HepG2 (cell line): ENCODE results near the gene TEX22. TPM values are rescaled to one million over a fixed set of nuclear protein-coding genes. Genes with fewer than 3 reads are reported as not detected.

Experiments
- ATF7-NPFF ChIP-seq: sonication (generic); formaldehyde crosslinking; IDR thresholded peaks from 2 replicates; pipeline ENCODE4 v1.8.1; 2023; ENCODE audit warnings: mild to moderate bottlenecking, low read depth, missing genetic modification reagents, moderate library complexity
- HMG20A ChIP-seq: IDR thresholded peaks from 2 replicates; pipeline ENCODE4 v1.6.1; 2016; ENCODE audit warnings: borderline replicate concordance
- HNRNPLL ChIP-seq: fragments of 200-400 bp; formaldehyde crosslinking; IDR thresholded peaks from 2 replicates; pipeline ENCODE4 v1.6.1; 2017; ENCODE audit warnings: mild to moderate bottlenecking, low read depth, low read length; ENCODE audit not compliant: poor library complexity, severe bottlenecking
- KLF11 ChIP-seq: IDR thresholded peaks from 2 replicates; pipeline ENCODE4 v1.6.1; 2016; ENCODE audit warnings: missing compliant biosample characterization
- MEIS2 ChIP-seq: sonication (generic); formaldehyde crosslinking; IDR thresholded peaks from 2 replicates; pipeline ENCODE4 v1.9.0; 2021; ENCODE audit warnings: mild to moderate bottlenecking, missing genetic modification reagents
- MTA3 ChIP-seq: sonication (generic); formaldehyde crosslinking; IDR thresholded peaks from 2 replicates; pipeline ENCODE4 v1.4.0; 2020; ENCODE audit warnings: missing genetic modification reagents
- MXD4 ChIP-seq: IDR thresholded peaks from 2 replicates; pipeline ENCODE4 v1.6.1; 2016; ENCODE audit warnings: mild to moderate bottlenecking, missing biosample characterization, missing genetic modification reagents
- NCOR1 ChIP-seq: fragments of 200-600 bp; sonication (generic); IDR thresholded peaks from 2 replicates; pipeline ENCODE4 v1.7.0; 2017; ENCODE audit warnings: antibody characterized with exemption, low read length, borderline replicate concordance
- NFE2L1 ChIP-seq: sonication (generic); formaldehyde crosslinking; IDR thresholded peaks from 2 replicates; pipeline ENCODE4 v1.4.0; 2020; ENCODE audit warnings: missing genetic modification reagents, mild to moderate bottlenecking, borderline replicate concordance
- POGZ ChIP-seq: sonication (generic); formaldehyde crosslinking; IDR thresholded peaks from 2 replicates; pipeline ENCODE4 v1.4.0; 2020; ENCODE audit warnings: mild to moderate bottlenecking, missing genetic modification reagents
- SP140L ChIP-seq: sonication (generic); formaldehyde crosslinking; IDR thresholded peaks from 2 replicates; pipeline ENCODE4 v1.4.0; 2020; ENCODE audit warnings: missing genetic modification reagents, borderline replicate concordance
- XRCC5 ChIP-seq: fragments of 200-400 bp; formaldehyde crosslinking; optimal IDR thresholded peaks from 2 replicates; pipeline ENCODE3; 2017; ENCODE audit warnings: mild to moderate bottlenecking, low read length
- ZBTB7B ChIP-seq: sonication (generic); formaldehyde crosslinking; IDR thresholded peaks from 2 replicates; pipeline ENCODE4 v1.4.0; 2020; ENCODE audit warnings: missing genetic modification reagents
- ZFP36L1 ChIP-seq: sonication (generic); formaldehyde crosslinking; IDR thresholded peaks from 2 replicates; pipeline ENCODE4 v1.8.0; 2022; ENCODE audit warnings: mild to moderate bottlenecking, missing genetic modification reagents, moderate library complexity
- ZNF530 ChIP-seq: sonication (generic); formaldehyde crosslinking; IDR thresholded peaks from 2 replicates; pipeline ENCODE4 v1.5.0; 2020; ENCODE audit warnings: low read depth, mild to moderate bottlenecking, missing genetic modification reagents
- ZNF839 ChIP-seq: sonication (generic); formaldehyde crosslinking; IDR thresholded peaks from 2 replicates; pipeline ENCODE4 v1.4.0; 2020; ENCODE audit warnings: missing genetic modification reagents, mild to moderate bottlenecking, borderline replicate concordance
- polyA plus RNA-seq, 8 experiments: library from polyadenylated mRNA; depleted of rRNA in 3 of 8; stranded (reverse) in 7 of 8; unstranded in 1 of 8; fragments of >200 nt; fragmentation: Illumina TruSeq in 4 of 8; extraction: Trizol in 4 of 8; gene quantifications; 2 replicates each; pipeline versions ENCODE4 v1.2.1 to v1.2.3, GENCODE V29; 2011 to 2016; ENCODE audit warnings: low read depth in 4 of 8, missing spikeins in 1 of 8, mixed read lengths in 1 of 8; ENCODE audit not compliant: insufficient read depth in 1 of 8
- total RNA-seq, 5 experiments: library from RNA; depleted of rRNA; stranded (reverse); fragments of >200 nt; fragmentation: Illumina TruSeq; extraction: Trizol; gene quantifications; 2 replicates each; pipeline ENCODE4 v1.2.3, GENCODE V29; 2016; ENCODE audit warnings: low read depth in 1 of 5
- TF ChIP-seq, protein P1 (sequence below): sonication (generic); formaldehyde crosslinking; IDR thresholded peaks from 2 replicates; pipeline ENCODE4 v1.5.1; 2020; ENCODE audit warnings: missing genetic modification reagents, mild to moderate bottlenecking, borderline replicate concordance
- TF ChIP-seq, protein P2 (sequence below): sonication (generic); formaldehyde crosslinking; IDR thresholded peaks from 2 replicates; pipeline ENCODE4 v1.5.1; 2020; ENCODE audit warnings: missing genetic modification reagents, mild to moderate bottlenecking, borderline replicate concordance
- TF ChIP-seq, protein P3 (sequence below): sonication (generic); formaldehyde crosslinking; IDR thresholded peaks from 2 replicates; pipeline ENCODE4 v1.4.0; 2020; ENCODE audit warnings: mild to moderate bottlenecking, missing genetic modification reagents
- TF ChIP-seq, protein P4 (sequence below): sonication (generic); formaldehyde crosslinking; IDR thresholded peaks from 2 replicates; pipeline ENCODE4 v1.5.0; 2020; ENCODE audit warnings: missing genetic modification reagents

The TEX22 gene
- total and polyA plus RNA-seq, 2 of the 13 experiments (the other 11 are each of a cell fraction or from before 2014, with no cell fraction given): 0.07 to 0.27 TPM

DNA sequence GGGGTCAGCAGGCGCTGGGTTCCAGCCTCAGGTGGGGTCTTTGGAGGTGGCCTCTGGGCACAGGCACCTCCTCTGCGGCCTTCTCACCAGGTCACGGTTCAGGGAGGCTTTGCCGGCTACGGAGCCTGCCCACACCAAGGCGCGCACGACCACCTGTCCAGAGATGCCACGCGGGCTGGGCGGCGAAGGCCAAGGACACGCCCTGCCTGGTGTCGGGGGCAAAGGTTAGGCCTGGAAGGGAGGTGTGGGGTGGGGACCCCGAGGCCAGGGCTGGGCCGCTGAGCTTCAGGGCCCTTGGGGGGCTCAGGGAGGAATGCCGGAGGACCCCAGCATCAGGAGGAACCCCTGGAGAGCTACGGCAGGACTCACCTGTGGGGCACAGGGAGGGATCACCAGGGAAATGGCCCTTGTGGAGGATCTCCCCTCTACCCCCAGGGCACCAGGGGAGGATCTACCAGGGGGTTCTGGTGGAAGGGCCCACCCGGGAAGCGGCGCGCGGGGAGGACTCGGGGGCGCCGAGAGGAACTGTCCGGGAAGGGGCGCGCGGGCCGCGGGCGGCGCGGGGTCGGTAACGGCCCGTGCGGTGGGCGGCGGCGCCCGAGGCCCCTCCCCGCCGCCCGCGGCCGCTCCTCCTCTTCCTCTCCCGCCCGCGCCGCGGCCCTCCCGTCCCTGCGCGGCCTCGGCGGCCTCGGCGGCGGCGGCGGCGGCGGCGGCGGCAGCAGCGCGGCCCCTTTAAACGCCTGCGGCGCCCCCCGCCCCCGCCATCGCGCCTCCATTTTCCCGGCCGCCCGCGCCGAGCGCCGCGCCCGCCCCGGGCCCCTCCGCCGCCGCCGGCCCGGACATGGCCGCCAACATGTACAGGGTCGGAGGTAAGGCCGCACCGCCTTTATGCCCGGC is 21.1 kb downstream of the TEX22 start, which contains the start of gene MTA1 (continued):
- TF ChIP-seq, protein P1, sequence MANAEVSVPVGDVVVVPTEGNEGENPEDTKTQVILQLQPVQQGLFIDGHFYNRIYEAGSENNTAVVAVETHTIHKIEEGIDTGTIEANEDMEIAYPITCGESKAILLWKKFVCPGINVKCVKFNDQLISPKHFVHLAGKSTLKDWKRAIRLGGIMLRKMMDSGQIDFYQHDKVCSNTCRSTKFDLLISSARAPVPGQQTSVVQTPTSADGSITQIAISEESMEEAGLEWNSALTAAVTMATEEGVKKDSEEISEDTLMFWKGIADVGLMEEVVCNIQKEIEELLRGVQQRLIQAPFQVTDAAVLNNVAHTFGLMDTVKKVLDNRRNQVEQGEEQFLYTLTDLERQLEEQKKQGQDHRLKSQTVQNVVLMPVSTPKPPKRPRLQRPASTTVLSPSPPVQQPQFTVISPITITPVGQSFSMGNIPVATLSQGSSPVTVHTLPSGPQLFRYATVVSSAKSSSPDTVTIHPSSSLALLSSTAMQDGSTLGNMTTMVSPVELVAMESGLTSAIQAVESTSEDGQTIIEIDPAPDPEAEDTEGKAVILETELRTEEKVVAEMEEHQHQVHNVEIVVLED (CRISPR knock-in tag): peak; percentile 29; the same call in 1 of the 2 replicates
- TF ChIP-seq NCOR1 (0 out of 2 replicates have a peak, but pooled peaks have one; percentile 42), ZBTB7B (peak; percentile 96), ZNF530 (CRISPR knock-in tag) (no peak), POGZ (no peak), ZFP36L1 (CRISPR knock-in tag) (0 out of 2 replicates have a peak, but pooled peaks have one; percentile 46), MEIS2 (CRISPR knock-in tag) (peak; percentile 71; the same call in 1 of the 2 replicates), KLF11 (CRISPR knock-in tag) (0 out of 2 replicates have a peak, but pooled peaks have one; percentile 31), ATF7-NPFF (CRISPR knock-in tag) (peak; percentile 68; the same call in 1 of the 2 replicates), MTA3 (CRISPR knock-in tag) (no peak), MXD4 (CRISPR knock-in tag) (0 out of 2 replicates have a peak, but pooled peaks have one; percentile 38), HMG20A (CRISPR knock-in tag) (no peak), HNRNPLL (no peak), ZNF839 (CRISPR knock-in tag) (peak; percentile 92; the same call in 1 of the 2 replicates), XRCC5 (peak; percentile 38), NFE2L1 (peak; percentile 68; the same call in 1 of the 2 replicates), SP140L (CRISPR knock-in tag) (no peak)
- TF ChIP-seq, protein P2, sequence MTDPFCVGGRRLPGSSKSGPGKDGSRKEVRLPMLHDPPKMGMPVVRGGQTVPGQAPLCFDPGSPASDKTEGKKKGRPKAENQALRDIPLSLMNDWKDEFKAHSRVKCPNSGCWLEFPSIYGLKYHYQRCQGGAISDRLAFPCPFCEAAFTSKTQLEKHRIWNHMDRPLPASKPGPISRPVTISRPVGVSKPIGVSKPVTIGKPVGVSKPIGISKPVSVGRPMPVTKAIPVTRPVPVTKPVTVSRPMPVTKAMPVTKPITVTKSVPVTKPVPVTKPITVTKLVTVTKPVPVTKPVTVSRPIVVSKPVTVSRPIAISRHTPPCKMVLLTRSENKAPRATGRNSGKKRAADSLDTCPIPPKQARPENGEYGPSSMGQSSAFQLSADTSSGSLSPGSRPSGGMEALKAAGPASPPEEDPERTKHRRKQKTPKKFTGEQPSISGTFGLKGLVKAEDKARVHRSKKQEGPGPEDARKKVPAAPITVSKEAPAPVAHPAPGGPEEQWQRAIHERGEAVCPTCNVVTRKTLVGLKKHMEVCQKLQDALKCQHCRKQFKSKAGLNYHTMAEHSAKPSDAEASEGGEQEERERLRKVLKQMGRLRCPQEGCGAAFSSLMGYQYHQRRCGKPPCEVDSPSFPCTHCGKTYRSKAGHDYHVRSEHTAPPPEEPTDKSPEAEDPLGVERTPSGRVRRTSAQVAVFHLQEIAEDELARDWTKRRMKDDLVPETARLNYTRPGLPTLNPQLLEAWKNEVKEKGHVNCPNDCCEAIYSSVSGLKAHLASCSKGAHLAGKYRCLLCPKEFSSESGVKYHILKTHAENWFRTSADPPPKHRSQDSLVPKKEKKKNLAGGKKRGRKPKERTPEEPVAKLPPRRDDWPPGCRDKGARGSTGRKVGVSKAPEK (CRISPR knock-in tag): no peak
- TF ChIP-seq, protein P3, sequence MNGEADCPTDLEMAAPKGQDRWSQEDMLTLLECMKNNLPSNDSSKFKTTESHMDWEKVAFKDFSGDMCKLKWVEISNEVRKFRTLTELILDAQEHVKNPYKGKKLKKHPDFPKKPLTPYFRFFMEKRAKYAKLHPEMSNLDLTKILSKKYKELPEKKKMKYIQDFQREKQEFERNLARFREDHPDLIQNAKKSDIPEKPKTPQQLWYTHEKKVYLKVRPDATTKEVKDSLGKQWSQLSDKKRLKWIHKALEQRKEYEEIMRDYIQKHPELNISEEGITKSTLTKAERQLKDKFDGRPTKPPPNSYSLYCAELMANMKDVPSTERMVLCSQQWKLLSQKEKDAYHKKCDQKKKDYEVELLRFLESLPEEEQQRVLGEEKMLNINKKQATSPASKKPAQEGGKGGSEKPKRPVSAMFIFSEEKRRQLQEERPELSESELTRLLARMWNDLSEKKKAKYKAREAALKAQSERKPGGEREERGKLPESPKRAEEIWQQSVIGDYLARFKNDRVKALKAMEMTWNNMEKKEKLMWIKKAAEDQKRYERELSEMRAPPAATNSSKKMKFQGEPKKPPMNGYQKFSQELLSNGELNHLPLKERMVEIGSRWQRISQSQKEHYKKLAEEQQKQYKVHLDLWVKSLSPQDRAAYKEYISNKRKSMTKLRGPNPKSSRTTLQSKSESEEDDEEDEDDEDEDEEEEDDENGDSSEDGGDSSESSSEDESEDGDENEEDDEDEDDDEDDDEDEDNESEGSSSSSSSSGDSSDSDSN (CRISPR knock-in tag): peak; percentile 70
- TF ChIP-seq, protein P4, sequence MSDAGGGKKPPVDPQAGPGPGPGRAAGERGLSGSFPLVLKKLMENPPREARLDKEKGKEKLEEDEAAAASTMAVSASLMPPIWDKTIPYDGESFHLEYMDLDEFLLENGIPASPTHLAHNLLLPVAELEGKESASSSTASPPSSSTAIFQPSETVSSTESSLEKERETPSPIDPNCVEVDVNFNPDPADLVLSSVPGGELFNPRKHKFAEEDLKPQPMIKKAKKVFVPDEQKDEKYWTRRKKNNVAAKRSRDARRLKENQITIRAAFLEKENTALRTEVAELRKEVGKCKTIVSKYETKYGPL (CRISPR knock-in tag): peak; percentile 25; the same call in 1 of the 2 replicates
